Stimulated activated CD4-positive, alpha-beta T cell treated with anti-CD3 and anti-CD28 coated beads, Interleukin-1b, Interleukin-23, amount 100 ng/mL, for 24 hours (primary cell): Measurements from ENCODE around the gene KCTD2.

ENCODE experiments used
- DNase-seq, 4 experiments: peaks; one replicate each; pipeline ENCODE4 v3.0.0-alpha.2; 2020; ENCODE audit warnings: low read depth in 4 of 4, low spot score in 1 of 4

KCTD2 gene

GRCh38 chr17:75075597-75076336 is 28.7 kb downstream of the KCTD2 start:
- DNase-seq: no peak

GRCh38 chr17:75077072-75077495 is 30.1 kb downstream of the KCTD2 start:
- DNase-seq: no peak

GRCh38 chr17:75077496-75078283 is 30.7 kb downstream of the KCTD2 start:
- DNase-seq: peak in 1 of 4 experiments; percentile 27

- no peak for DNase-seq
Measured at GRCh38 chr17:75078284-75079022, 31.4 kb downstream of the KCTD2 start.

- no peak for DNase-seq
Measured at GRCh38 chr17:75079023-75079373, 32.0 kb downstream of the KCTD2 start.

- DNase-seq: no peak
Measured at GRCh38 chr17:75081611-75082540, 34.9 kb downstream of the KCTD2 start.

- DNase-seq: no peak
Measured at GRCh38 chr17:75082683-75083082, 35.7 kb downstream of the KCTD2 start.

- DNase-seq: no peak
Measured at GRCh38 chr17:75084039-75084660, 37.1 kb downstream of the KCTD2 start.

GRCh38 chr17:75086496-75087181 is 39.6 kb downstream of the KCTD2 start:
- DNase-seq: no peak

GRCh38 chr17:75087182-75087557 is 40.1 kb downstream of the KCTD2 start:
- DNase-seq: no peak

GRCh38 chr17:75087558-75088453 is 40.8 kb downstream of the KCTD2 start, which contains the start of gene SLC16A5:
Gene SLC16A5, plus strand, starts transcription at chr17:75087954. Its CDS starts 5,683 bp downstream, at chr17:75093637.
- DNase-seq: peak in 1 of 4 experiments; percentile 41

- no peak for DNase-seq
Measured at GRCh38 chr17:75088465-75089417, 41.7 kb downstream of the KCTD2 start.

- DNase-seq: no peak
Measured at GRCh38 chr17:75090871-75091854, 44.1 kb downstream of the KCTD2 start.

- no peak for DNase-seq
Measured at GRCh38 chr17:75091855-75092327, 44.9 kb downstream of the KCTD2 start.

- no peak for DNase-seq
Measured at GRCh38 chr17:75093548-75094158, 46.6 kb downstream of the KCTD2 start.
